Keratinocyte (primary cell): ENCODE data around the gene HCST. TPM values are rescaled to one million over a fixed set of nuclear protein-coding genes. Genes with fewer than 3 reads are reported as not detected.

Experiments used
- DNase-seq: peaks from one replicate; pipeline ENCODE4 v3.0.0-alpha.2; 2011; ENCODE audit warnings: low read depth, missing footprints, low spot score
- FAIRE-seq: peaks from 2 replicates; lab custom pipeline; 2011; peaks lifted over from hg19 to GRCh38; lab: Jason Lieb, UNC
- H2AFZ ChIP-seq: 2 replicates; pipeline ENCODE4 v1.6.0; 2012; ENCODE audit warnings: low read length, control low read depth, inconsistent platforms; ENCODE audit not compliant: control insufficient read depth
- H3K27ac ChIP-seq: 2 replicates; pipeline ENCODE4 v1.5.1; 2011; ENCODE audit warnings: low read length; ENCODE audit not compliant: control insufficient read depth, insufficient read depth
- H3K27me3 ChIP-seq: 3 replicates; pipeline ENCODE4 v1.6.0; 2011; ENCODE audit warnings: low read length; ENCODE audit not compliant: control insufficient read depth, insufficient read depth; ENCODE audit errors: extremely low read depth
- H3K36me3 ChIP-seq, 2 experiments: 2 replicates in 1 of 2; 3 replicates in 1 of 2; pipeline ENCODE4 v1.5.1; 2011; ENCODE audit warnings: low read length in 2 of 2, mild to moderate bottlenecking in 1 of 2; ENCODE audit not compliant: control insufficient read depth in 2 of 2, insufficient read depth in 2 of 2; ENCODE audit errors: extremely low read depth in 1 of 2
- H3K4me1 ChIP-seq: 3 replicates; pipeline ENCODE4 v1.5.1; 2011; ENCODE audit warnings: low read length; ENCODE audit not compliant: control insufficient read depth, insufficient read depth; ENCODE audit errors: extremely low read depth
- H3K4me2 ChIP-seq: 3 replicates; pipeline ENCODE4 v1.6.0; 2011; ENCODE audit warnings: low read depth, low read length; ENCODE audit not compliant: control insufficient read depth, insufficient read depth; ENCODE audit errors: extremely low read depth
- H3K4me3 ChIP-seq, 3 experiments: fragments of 200-600 bp in 1 of 3; sonication (generic) in 1 of 3; 2 replicates in 2 of 3; 3 replicates in 1 of 3; pipeline ENCODE4 v1.5.1; 2011 to 2016; ENCODE audit warnings: low read length in 3 of 3, mild to moderate bottlenecking in 3 of 3, control low read depth in 2 of 3, inconsistent platforms in 1 of 3, low read depth in 1 of 3, mixed read lengths in 1 of 3, mixed run types in 1 of 3, moderate library complexity in 1 of 3; ENCODE audit not compliant: control insufficient read depth in 2 of 3, insufficient read depth in 2 of 3; ENCODE audit errors: extremely low read depth in 1 of 3
- H3K79me2 ChIP-seq: 2 replicates; pipeline ENCODE4 v1.6.0; 2012; ENCODE audit warnings: low read length; ENCODE audit not compliant: control insufficient read depth, insufficient read depth
- H3K9ac ChIP-seq: 3 replicates; pipeline ENCODE4 v1.6.0; 2011; ENCODE audit warnings: low read length; ENCODE audit not compliant: control insufficient read depth, insufficient read depth; ENCODE audit errors: extremely low read depth
- H3K9me1 ChIP-seq: 3 replicates; pipeline ENCODE4 v1.6.0; 2011; ENCODE audit warnings: low read length; ENCODE audit not compliant: control insufficient read depth, insufficient read depth; ENCODE audit errors: extremely low read depth
- H3K9me3 ChIP-seq: 2 replicates; pipeline ENCODE4 v1.5.1; 2012; ENCODE audit warnings: low read depth, low read length; ENCODE audit not compliant: control insufficient read depth
- H4K20me1 ChIP-seq: 3 replicates; pipeline ENCODE4 v1.6.0; 2011; ENCODE audit warnings: low read length; ENCODE audit not compliant: control insufficient read depth, insufficient read depth; ENCODE audit errors: extremely low read depth
- CTCF ChIP-seq, 3 experiments: IDR thresholded peaks in 1 of 3; conservative IDR thresholded peaks in 1 of 3; optimal IDR thresholded peaks in 1 of 3; 2 replicates in 2 of 3; 3 replicates in 1 of 3; pipeline versions ENCODE3 to v1.5.1; 2011; ENCODE audit warnings: low read length in 3 of 3, mild to moderate bottlenecking in 3 of 3, moderate library complexity in 2 of 3, control low read depth in 1 of 3, inconsistent platforms in 1 of 3; ENCODE audit not compliant: insufficient read depth in 2 of 3; ENCODE audit errors: extremely low read depth in 1 of 3
- EZH2 ChIP-seq: IDR thresholded peaks from one replicate; pipeline ENCODE4 v1.6.1; 2012; ENCODE audit warnings: inconsistent platforms, mild to moderate bottlenecking, low read length, moderate library complexity
- dilution Hi-C: fragments of 300-500 bp; cut with MboI; formaldehyde crosslinking; loops from one replicate; pipeline ENCODE4 v1.7.0; 2020; ENCODE audit warnings: low sequenced_read_pairs; ENCODE audit not compliant: extremely low pct_ligation_motif_present
- polyA plus RNA-seq, 5 experiments: library from polyadenylated mRNA; depleted of rRNA in 3 of 5; stranded (reverse) in 3 of 5; stranded (forward) in 1 of 5; unstranded in 1 of 5; fragments of >200 nt; gene quantifications; 1 replicate in 1 of 5; 2 replicates in 3 of 5; 3 replicates in 1 of 5; pipeline versions ENCODE4 v1.2.1 to v1.2.3, GENCODE V29; 2011 to 2012; ENCODE audit warnings: missing spikeins in 2 of 5, low read depth in 1 of 5, low replicate concordance in 1 of 5

HCST gene
- polyA plus RNA-seq, 1 donor (not counting 4 experiments of a cell fraction or from before 2014, with no cell fraction given) = 0.25 TPM

- Histone ChIP-seq H2AFZ (no peak overlapping the region), H3K79me2 (peaks cover 6% of the 10 kb centered on the region), H4K20me1 (no peaks in the 10 kb centered on the region), H3K4me3 (no peak overlapping the region), H3K27ac (no peak overlapping the region), H3K9me1 (no peaks in the 10 kb centered on the region), H3K4me1 (peaks cover 6% of the 10 kb centered on the region), H3K27me3 (no peaks in the 10 kb centered on the region), H3K9me3 (no peaks in the 10 kb centered on the region), H3K4me2 (no peak overlapping the region), H3K9ac (no peak overlapping the region), H3K36me3 (peaks cover 0 to 3% of the 10 kb centered on the region in 2 experiments)
- TF ChIP-seq EZH2 (no peak), CTCF (optimal IDR thresholded peaks at IDR 0.05 in 1 of 3, IDR thresholded peaks at IDR 0.05 in 1 of 3, conservative IDR thresholded peaks at IDR 0.05 in 1 of 3; ENCODE audit: extremely low read depth in 1 of 3, insufficient read depth in 2 of 3, low read length in 3 of 3) (no peak)
- DNase-seq (no peak), FAIRE-seq (no peak)
- dilution Hi-C loops = no loop called here
Measured at GRCh38 chr19:35942235-35942634, 39.9 kb downstream of the HCST start.

GRCh38 chr19:35943321-35944301 lies 41.3 kb downstream of the HCST start:
- dilution Hi-C loops = no loop called here
- Histone ChIP-seq H3K9me3 (no peaks in the 10 kb centered on the region), H3K4me3 (no peak overlapping the region), H3K9ac (no peak overlapping the region), H3K4me2 (no peak overlapping the region), H3K36me3 (peaks cover 0 to 3% of the 10 kb centered on the region in 2 experiments), H4K20me1 (peaks cover 4% of the 10 kb centered on the region), H3K4me1 (no peaks in the 10 kb centered on the region), H2AFZ (no peak overlapping the region), H3K9me1 (no peaks in the 10 kb centered on the region), H3K79me2 (no peaks in the 10 kb centered on the region), H3K27me3 (no peaks in the 10 kb centered on the region), H3K27ac (no peak overlapping the region)
- DNase-seq (no peak), FAIRE-seq (no peak)
- no peak for TF ChIP-seq EZH2
- TF ChIP-seq CTCF (optimal IDR thresholded peaks at IDR 0.05 in 1 of 3, IDR thresholded peaks at IDR 0.05 in 1 of 3, conservative IDR thresholded peaks at IDR 0.05 in 1 of 3; ENCODE audit: extremely low read depth in 1 of 3, insufficient read depth in 2 of 3, low read length in 3 of 3) = no peak
